HepG2 (cell line): Measurements from ENCODE around the gene RPS19BP1. TPM values are rescaled to one million over a fixed set of nuclear protein-coding genes. Genes with fewer than 3 reads are reported as not detected.

Source experiments
- BORCS8-MEF2B ChIP-seq: sonication (generic); formaldehyde crosslinking; IDR thresholded peaks from 2 replicates; pipeline ENCODE4 v1.8.0; 2022; ENCODE audit warnings: mild to moderate bottlenecking, missing genetic modification reagents
- BRD4 ChIP-seq: sonication (generic); formaldehyde crosslinking; IDR thresholded peaks from 2 replicates; pipeline ENCODE4 v1.4.0; 2020; ENCODE audit warnings: missing genetic modification reagents
- CEBPG ChIP-seq: IDR thresholded peaks from 2 replicates; pipeline ENCODE4 v1.6.1; 2016
- E2F1 ChIP-seq: sonication (generic); formaldehyde crosslinking; IDR thresholded peaks from 2 replicates; pipeline ENCODE4 v1.5.0; 2020; ENCODE audit warnings: missing genetic modification reagents
- HIVEP1 ChIP-seq: sonication (generic); formaldehyde crosslinking; IDR thresholded peaks from 2 replicates; pipeline ENCODE4 v1.4.0; 2020; ENCODE audit warnings: mild to moderate bottlenecking, missing genetic modification reagents
- IKZF4 ChIP-seq: sonication (generic); formaldehyde crosslinking; IDR thresholded peaks from 2 replicates; pipeline ENCODE4 v1.5.1; 2020; ENCODE audit warnings: borderline replicate concordance, mild to moderate bottlenecking, low read depth, missing genetic modification reagents; ENCODE audit errors: not compliant biosample characterization
- KDM5A ChIP-seq: fragments of 200-600 bp; sonication (generic); IDR thresholded peaks from 2 replicates; pipeline ENCODE4 v1.7.0; 2018; ENCODE audit warnings: antibody characterized with exemption, mild to moderate bottlenecking, low read length, borderline replicate concordance
- LCORL ChIP-seq, 2 experiments: fragments of 450-650 bp in 1 of 2; sonication (generic) in 1 of 2; formaldehyde crosslinking in 1 of 2; IDR thresholded peaks; 2 replicates each; pipeline versions ENCODE4 v1.5.0 to v1.6.1; 2017 to 2020; ENCODE audit warnings: antibody characterized with exemption in 1 of 2, missing genetic modification reagents in 1 of 2
- MIER3 ChIP-seq: IDR thresholded peaks from 2 replicates; pipeline ENCODE4 v1.6.1; 2016; ENCODE audit warnings: missing compliant biosample characterization, borderline replicate concordance
- MYC ChIP-seq: sonication (generic); formaldehyde crosslinking; IDR thresholded peaks from 2 replicates; pipeline ENCODE4 v1.9.0; 2021; ENCODE audit warnings: missing genetic modification reagents, borderline replicate concordance
- PAXIP1 ChIP-seq: sonication (generic); formaldehyde crosslinking; conservative IDR thresholded peaks from 2 replicates; pipeline ENCODE4 v1.4.0; 2020; ENCODE audit warnings: mild to moderate bottlenecking, missing genetic modification reagents, moderate library complexity
- SALL1 ChIP-seq: sonication (generic); formaldehyde crosslinking; IDR thresholded peaks from 2 replicates; pipeline ENCODE4 v1.8.0; 2022; ENCODE audit warnings: mild to moderate bottlenecking, missing genetic modification reagents
- SKI ChIP-seq: fragments of 450-650 bp; IDR thresholded peaks from one replicate; pipeline ENCODE4 v1.6.1; 2018; ENCODE audit warnings: mild to moderate bottlenecking; ENCODE audit not compliant: partially characterized antibody
- SPEN ChIP-seq: sonication (generic); formaldehyde crosslinking; IDR thresholded peaks from 2 replicates; pipeline ENCODE4 v1.5.1; 2020; ENCODE audit warnings: low read depth, mild to moderate bottlenecking, missing genetic modification reagents
- ZC3H13 ChIP-seq: sonication (generic); formaldehyde crosslinking; IDR thresholded peaks from 2 replicates; pipeline ENCODE4 v1.8.1; 2023; ENCODE audit warnings: mild to moderate bottlenecking, missing genetic modification reagents, moderate library complexity
- ZFP1 ChIP-seq: IDR thresholded peaks from 2 replicates; pipeline ENCODE4 v1.6.1; 2016
- ZNF558 ChIP-seq: sonication (generic); formaldehyde crosslinking; IDR thresholded peaks from 2 replicates; pipeline ENCODE4 v1.9.0; 2022; ENCODE audit warnings: mild to moderate bottlenecking, missing genetic modification reagents, borderline replicate concordance
- polyA plus RNA-seq, 8 experiments: library from polyadenylated mRNA; depleted of rRNA in 3 of 8; stranded (reverse) in 7 of 8; unstranded in 1 of 8; fragments of >200 nt; fragmentation: Illumina TruSeq in 4 of 8; extraction: Trizol in 4 of 8; gene quantifications; 2 replicates each; pipeline versions ENCODE4 v1.2.1 to v1.2.3, GENCODE V29; 2011 to 2016; ENCODE audit warnings: low read depth in 4 of 8, missing spikeins in 1 of 8, mixed read lengths in 1 of 8; ENCODE audit not compliant: insufficient read depth in 1 of 8
- total RNA-seq, 5 experiments: library from RNA; depleted of rRNA; stranded (reverse); fragments of >200 nt; fragmentation: Illumina TruSeq; extraction: Trizol; gene quantifications; 2 replicates each; pipeline ENCODE4 v1.2.3, GENCODE V29; 2016; ENCODE audit warnings: low read depth in 1 of 5

Gene RPS19BP1
- total and polyA plus RNA-seq, 2 of the 13 experiments (the other 11 are each of a cell fraction or from before 2014, with no cell fraction given): 44.3 to 81.3 TPM

DNA sequence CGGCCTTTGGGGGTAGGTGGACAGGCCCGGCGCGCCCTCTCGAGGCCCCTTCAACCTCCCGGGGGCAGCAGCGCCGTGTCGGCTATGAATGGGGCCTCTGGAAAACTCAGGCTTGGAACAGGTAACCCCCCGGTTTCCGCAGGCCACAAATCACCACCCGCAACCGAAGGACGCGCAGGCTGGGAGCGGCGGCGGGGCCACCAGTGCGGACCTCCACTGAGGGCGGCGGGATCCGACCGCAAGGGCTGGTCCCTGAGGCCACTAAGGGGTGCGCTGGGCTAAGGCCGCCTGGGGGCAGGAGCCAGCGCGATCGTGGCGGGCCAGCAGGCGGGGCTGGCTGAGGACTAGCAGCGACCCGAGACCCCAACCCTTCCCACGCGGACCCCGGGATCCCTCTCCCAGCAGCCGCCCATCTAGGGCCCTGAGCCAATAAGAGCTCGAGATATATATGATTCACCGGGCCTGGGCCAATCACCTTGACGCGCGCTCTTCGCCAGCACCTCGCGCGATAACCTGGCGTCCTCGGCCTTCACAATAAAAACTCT lies 12.8 kb downstream of the RPS19BP1 start (continued):
- TF ChIP-seq SKI: no peak
- no peak for TF ChIP-seq LCORL (IDR thresholded peaks at IDR 0.05)
- peak; percentile 30; the same call in 1 of the 2 replicates for TF ChIP-seq LCORL (CRISPR knock-in tag; IDR thresholded peaks at IDR 0.05)
- TF ChIP-seq ZFP1 (CRISPR knock-in tag): no peak
- TF ChIP-seq BRD4 (CRISPR knock-in tag): no peak
- TF ChIP-seq E2F1 (CRISPR knock-in tag): peak; percentile 63; the same call in 1 of the 2 replicates
- no peak for TF ChIP-seq ZNF558 (CRISPR knock-in tag)
- no peak for TF ChIP-seq MIER3 (CRISPR knock-in tag)
- no peak for TF ChIP-seq CEBPG (CRISPR knock-in tag)
- TF ChIP-seq KDM5A: peak; percentile 60; the same call in 1 of the 2 replicates
- peak; percentile 17; the same call in 1 of the 2 replicates for TF ChIP-seq ZC3H13 (CRISPR knock-in tag)
- TF ChIP-seq IKZF4 (CRISPR knock-in tag): peak; percentile 34
- no peak for TF ChIP-seq PAXIP1 (CRISPR knock-in tag)
- peak; percentile 52; the same call in 1 of the 2 replicates for TF ChIP-seq BORCS8-MEF2B (CRISPR knock-in tag)
- TF ChIP-seq MYC (CRISPR knock-in tag): peak; percentile 38; the same call in 1 of the 2 replicates
- peak; percentile 13 for TF ChIP-seq SPEN (CRISPR knock-in tag)
- TF ChIP-seq HIVEP1 (CRISPR knock-in tag): peak; percentile 51; the same call in 1 of the 2 replicates
- peak; percentile 59 for TF ChIP-seq SALL1 (CRISPR knock-in tag)
